ENCODE data around the gene CDH4.

Gene CDH4

DNA sequence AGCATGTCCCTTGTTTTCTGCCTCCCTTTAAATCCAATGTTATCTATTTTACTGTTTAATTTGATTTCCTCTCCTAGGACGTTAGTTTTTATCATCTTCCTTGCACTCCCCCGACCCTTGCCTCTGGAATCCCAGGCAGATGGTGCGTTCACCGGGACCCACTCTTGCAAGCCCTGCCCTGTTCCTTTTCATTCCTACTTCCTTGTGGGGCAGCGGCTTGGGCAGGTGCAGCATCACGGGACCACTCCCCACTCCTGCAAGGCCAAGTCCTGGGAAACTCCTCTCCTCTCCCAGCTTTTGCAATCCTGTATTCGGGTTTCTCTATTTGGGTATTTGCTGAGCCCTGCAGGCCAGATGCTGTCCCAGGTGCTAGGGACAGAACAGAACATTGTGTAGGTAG is 5.8 kb upstream of the CDH4 start:
- H3K4me3 ChIP-seq (ENCODE audit: low read depth, low read length), result no peak overlapping the region
- no peak overlapping the region for H3K27ac ChIP-seq (ENCODE audit: extremely low read depth, low read depth, low read length)
- H3K36me3 ChIP-seq (ENCODE audit: control insufficient read depth in 2 of 2, insufficient read depth in 1 of 2, low read length in 2 of 2), result no peaks in the 10 kb centered on the region
- no peaks in the 10 kb centered on the region; the same call in 1 of the 2 replicates for H3K9me3 ChIP-seq (ENCODE audit: control insufficient read depth, insufficient read depth, low read depth, low read length)
- H3K4me1 ChIP-seq (ENCODE audit: control insufficient read depth, insufficient read depth, low read length), result no peaks in the 10 kb centered on the region
- no peak for TF ChIP-seq ZNF558 (tag by site-specific recombination; IDR thresholded peaks at IDR 0.05)
- TF ChIP-seq, protein P1, sequence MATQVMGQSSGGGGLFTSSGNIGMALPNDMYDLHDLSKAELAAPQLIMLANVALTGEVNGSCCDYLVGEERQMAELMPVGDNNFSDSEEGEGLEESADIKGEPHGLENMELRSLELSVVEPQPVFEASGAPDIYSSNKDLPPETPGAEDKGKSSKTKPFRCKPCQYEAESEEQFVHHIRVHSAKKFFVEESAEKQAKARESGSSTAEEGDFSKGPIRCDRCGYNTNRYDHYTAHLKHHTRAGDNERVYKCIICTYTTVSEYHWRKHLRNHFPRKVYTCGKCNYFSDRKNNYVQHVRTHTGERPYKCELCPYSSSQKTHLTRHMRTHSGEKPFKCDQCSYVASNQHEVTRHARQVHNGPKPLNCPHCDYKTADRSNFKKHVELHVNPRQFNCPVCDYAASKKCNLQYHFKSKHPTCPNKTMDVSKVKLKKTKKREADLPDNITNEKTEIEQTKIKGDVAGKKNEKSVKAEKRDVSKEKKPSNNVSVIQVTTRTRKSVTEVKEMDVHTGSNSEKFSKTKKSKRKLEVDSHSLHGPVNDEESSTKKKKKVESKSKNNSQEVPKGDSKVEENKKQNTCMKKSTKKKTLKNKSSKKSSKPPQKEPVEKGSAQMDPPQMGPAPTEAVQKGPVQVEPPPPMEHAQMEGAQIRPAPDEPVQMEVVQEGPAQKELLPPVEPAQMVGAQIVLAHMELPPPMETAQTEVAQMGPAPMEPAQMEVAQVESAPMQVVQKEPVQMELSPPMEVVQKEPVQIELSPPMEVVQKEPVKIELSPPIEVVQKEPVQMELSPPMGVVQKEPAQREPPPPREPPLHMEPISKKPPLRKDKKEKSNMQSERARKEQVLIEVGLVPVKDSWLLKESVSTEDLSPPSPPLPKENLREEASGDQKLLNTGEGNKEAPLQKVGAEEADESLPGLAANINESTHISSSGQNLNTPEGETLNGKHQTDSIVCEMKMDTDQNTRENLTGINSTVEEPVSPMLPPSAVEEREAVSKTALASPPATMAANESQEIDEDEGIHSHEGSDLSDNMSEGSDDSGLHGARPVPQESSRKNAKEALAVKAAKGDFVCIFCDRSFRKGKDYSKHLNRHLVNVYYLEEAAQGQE (tag by site-specific recombination; IDR thresholded peaks at IDR 0.05), result 0 out of 2 replicates have a peak, but pooled peaks have one; percentile 15
- CTCF ChIA-PET, result interaction anchor here (3.9 kb wide), 1 partner anchor 17 kb away, joined by 19 read pairs; no protein-coding TSS in a partner anchor
- POLR2A ChIA-PET, result no interaction called here

DNA sequence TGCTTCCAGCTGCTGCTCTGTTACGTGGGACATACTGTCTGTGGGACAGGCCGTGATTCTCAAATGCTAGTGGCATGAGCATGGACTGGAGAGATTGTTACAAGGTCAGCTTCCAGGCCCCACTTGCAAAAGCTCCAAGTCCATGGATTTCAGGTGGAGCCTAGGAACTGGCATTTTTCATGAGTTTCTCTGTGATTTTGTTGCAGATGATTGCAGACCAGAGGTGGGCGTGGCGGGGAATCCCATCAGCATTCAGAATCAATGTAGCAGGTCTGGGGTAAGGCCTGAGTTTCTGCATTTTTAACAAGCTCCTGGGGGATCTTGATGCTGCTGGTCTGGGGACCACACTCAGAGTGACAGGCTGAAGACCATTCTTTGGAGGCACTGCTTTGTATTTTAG is 2.4 kb upstream of the CDH4 start:
- TF ChIP-seq ZNF768 (tag by site-specific recombination; IDR thresholded peaks at IDR 0.05) (no peak), KLF16 (tag by site-specific recombination; IDR thresholded peaks at IDR 0.05) (no peak), KLF9 (tag by site-specific recombination; IDR thresholded peaks at IDR 0.05; ENCODE audit: low read depth) (peak; percentile 46), ZNF202 (tag by site-specific recombination; IDR thresholded peaks at IDR 0.05; ENCODE audit: borderline replicate concordance) (no peak), SP7 (tag by site-specific recombination; IDR thresholded peaks at IDR 0.05) (no peak)
- TF ChIP-seq, protein P2, sequence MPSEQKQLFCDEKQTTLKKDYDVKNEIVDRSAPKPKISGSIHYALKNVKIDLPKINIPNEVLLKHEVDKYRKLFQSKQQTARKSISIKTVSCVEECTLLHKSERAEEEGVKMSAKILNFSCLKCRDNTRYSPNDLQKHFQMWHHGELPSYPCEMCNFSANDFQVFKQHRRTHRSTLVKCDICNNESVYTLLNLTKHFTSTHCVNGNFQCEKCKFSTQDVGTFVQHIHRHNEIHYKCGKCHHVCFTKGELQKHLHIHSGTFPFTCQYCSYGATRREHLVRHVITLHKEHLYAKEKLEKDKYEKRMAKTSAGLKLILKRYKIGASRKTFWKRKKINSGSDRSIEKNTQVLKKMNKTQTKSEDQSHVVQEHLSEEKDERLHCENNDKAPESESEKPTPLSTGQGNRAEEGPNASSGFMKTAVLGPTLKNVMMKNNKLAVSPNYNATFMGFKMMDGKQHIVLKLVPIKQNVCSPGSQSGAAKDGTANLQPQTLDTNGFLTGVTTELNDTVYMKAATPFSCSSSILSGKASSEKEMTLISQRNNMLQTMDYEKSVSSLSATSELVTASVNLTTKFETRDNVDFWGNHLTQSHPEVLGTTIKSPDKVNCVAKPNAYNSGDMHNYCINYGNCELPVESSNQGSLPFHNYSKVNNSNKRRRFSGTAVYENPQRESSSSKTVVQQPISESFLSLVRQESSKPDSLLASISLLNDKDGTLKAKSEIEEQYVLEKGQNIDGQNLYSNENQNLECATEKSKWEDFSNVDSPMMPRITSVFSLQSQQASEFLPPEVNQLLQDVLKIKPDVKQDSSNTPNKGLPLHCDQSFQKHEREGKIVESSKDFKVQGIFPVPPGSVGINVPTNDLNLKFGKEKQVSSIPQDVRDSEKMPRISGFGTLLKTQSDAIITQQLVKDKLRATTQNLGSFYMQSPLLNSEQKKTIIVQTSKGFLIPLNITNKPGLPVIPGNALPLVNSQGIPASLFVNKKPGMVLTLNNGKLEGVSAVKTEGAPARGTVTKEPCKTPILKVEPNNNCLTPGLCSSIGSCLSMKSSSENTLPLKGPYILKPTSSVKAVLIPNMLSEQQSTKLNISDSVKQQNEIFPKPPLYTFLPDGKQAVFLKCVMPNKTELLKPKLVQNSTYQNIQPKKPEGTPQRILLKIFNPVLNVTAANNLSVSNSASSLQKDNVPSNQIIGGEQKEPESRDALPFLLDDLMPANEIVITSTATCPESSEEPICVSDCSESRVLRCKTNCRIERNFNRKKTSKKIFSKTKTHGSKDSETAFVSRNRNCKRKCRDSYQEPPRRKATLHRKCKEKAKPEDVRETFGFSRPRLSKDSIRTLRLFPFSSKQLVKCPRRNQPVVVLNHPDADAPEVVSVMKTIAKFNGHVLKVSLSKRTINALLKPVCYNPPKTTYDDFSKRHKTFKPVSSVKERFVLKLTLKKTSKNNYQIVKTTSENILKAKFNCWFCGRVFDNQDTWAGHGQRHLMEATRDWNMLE (tag by site-specific recombination; conservative IDR thresholded peaks at IDR 0.05; ENCODE audit: low read depth), result no peak
- TF ChIP-seq, protein P3, sequence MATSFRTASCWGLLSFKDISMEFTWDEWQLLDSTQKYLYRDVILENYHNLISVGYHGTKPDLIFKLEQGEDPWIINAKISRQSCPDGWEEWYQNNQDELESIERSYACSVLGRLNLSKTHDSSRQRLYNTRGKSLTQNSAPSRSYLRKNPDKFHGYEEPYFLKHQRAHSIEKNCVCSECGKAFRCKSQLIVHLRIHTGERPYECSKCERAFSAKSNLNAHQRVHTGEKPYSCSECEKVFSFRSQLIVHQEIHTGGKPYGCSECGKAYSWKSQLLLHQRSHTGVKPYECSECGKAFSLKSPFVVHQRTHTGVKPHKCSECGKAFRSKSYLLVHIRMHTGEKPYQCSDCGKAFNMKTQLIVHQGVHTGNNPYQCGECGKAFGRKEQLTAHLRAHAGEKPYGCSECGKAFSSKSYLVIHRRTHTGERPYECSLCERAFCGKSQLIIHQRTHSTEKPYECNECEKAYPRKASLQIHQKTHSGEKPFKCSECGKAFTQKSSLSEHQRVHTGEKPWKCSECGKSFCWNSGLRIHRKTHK (tag by site-specific recombination; IDR thresholded peaks at IDR 0.05), result no peak
- no peak overlapping the region for H3K4me3 ChIP-seq (ENCODE audit: low read depth, low read length)
- H3K9me3 ChIP-seq (ENCODE audit: control insufficient read depth, insufficient read depth, low read depth, low read length), result no peaks in the 10 kb centered on the region
- CTCF ChIA-PET, result interaction anchor here (0.6 to 3.9 kb wide), 5 partner anchors 13 to 1038 kb away, joined by 3 to 19 read pairs (median 3); no protein-coding TSS in a partner anchor
- POLR2A ChIA-PET, result no interaction called here
- no peak overlapping the region for H3K27ac ChIP-seq (ENCODE audit: extremely low read depth, low read depth, low read length)
- no peaks in the 10 kb centered on the region for H3K36me3 ChIP-seq (ENCODE audit: control insufficient read depth in 2 of 2, insufficient read depth in 1 of 2, low read length in 2 of 2)
- H3K4me1 ChIP-seq (ENCODE audit: control insufficient read depth, insufficient read depth, low read length), result no peaks in the 10 kb centered on the region

DNA sequence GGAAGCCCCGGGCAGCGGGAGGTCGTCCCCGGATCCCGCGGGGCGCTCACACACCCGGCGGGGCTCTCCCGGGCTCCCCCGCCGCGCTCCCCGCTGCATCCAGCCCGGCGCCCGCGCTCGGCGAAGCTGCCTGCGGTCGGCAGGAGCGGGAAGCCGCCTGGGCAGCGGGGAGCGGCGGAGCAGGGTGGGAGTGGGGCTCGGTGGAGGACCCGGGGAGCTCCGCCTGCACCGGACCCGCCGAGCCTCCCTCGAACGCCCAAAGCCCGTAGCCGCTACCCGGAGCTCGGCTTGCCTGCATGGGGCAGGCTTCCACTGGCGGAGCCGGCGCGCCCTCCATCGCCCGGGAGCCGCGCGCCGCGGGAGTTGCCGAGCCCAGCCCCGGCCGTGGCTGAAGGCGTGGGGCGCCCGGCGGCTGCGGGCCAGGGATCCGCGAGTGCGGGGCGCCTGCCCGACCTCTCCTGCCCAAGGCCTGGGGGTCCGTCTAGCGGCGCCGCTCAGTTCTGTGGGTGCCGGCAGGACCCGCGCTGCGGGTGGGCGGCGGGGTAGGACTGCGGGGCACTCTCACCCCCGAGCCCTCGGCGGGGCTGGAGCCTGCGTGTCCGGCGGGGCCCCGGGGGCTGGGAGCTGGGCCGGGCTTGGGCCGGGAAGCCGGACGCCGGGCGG is 671 bp downstream of the CDH4 start:
- H3K9me3 ChIP-seq (ENCODE audit: control insufficient read depth, insufficient read depth, low read depth, low read length), result no peaks in the 10 kb centered on the region
- peak overlapping the region; percentile 49; the same call in 1 of the 2 replicates for H3K27ac ChIP-seq (ENCODE audit: extremely low read depth, low read depth, low read length)
- peaks cover 0 to 20% of the 10 kb centered on the region in 2 experiments; a peak in 1 of 3 replicates for H3K36me3 ChIP-seq (ENCODE audit: control insufficient read depth in 2 of 2, insufficient read depth in 1 of 2, low read length in 2 of 2)
- ChIA-PET CTCF (interaction anchor here (0.8 to 1.7 kb wide), 2 partner anchors 10 to 1042 kb away, joined by 3 to 12 read pairs; no protein-coding TSS in a partner anchor), POLR2A (interaction anchor here (1.5 kb wide), 1 partner anchor 10 kb away, joined by 3 read pairs; no protein-coding TSS in a partner anchor)
- H3K4me3 ChIP-seq (ENCODE audit: low read depth, low read length), result peak overlapping the region; percentile 13
- no peaks in the 10 kb centered on the region for H3K4me1 ChIP-seq (ENCODE audit: control insufficient read depth, insufficient read depth, low read length)
- TF ChIP-seq IKZF3 (tag by site-specific recombination; IDR thresholded peaks at IDR 0.05), result 0 out of 2 replicates have a peak, but pooled peaks have one; percentile 12
- TF ChIP-seq, protein P4, sequence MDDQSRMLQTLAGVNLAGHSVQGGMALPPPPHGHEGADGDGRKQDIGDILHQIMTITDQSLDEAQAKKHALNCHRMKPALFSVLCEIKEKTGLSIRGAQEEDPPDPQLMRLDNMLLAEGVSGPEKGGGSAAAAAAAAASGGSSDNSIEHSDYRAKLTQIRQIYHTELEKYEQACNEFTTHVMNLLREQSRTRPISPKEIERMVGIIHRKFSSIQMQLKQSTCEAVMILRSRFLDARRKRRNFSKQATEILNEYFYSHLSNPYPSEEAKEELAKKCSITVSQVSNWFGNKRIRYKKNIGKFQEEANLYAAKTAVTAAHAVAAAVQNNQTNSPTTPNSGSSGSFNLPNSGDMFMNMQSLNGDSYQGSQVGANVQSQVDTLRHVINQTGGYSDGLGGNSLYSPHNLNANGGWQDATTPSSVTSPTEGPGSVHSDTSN (CRISPR knock-in tag; IDR thresholded peaks at IDR 0.05), result 0 out of 2 replicates have a peak, but pooled peaks have one; percentile 39
- peak; percentile 19 for TF ChIP-seq ZBTB20 (tag by site-specific recombination; IDR thresholded peaks at IDR 0.05)
- TF ChIP-seq, protein P5, sequence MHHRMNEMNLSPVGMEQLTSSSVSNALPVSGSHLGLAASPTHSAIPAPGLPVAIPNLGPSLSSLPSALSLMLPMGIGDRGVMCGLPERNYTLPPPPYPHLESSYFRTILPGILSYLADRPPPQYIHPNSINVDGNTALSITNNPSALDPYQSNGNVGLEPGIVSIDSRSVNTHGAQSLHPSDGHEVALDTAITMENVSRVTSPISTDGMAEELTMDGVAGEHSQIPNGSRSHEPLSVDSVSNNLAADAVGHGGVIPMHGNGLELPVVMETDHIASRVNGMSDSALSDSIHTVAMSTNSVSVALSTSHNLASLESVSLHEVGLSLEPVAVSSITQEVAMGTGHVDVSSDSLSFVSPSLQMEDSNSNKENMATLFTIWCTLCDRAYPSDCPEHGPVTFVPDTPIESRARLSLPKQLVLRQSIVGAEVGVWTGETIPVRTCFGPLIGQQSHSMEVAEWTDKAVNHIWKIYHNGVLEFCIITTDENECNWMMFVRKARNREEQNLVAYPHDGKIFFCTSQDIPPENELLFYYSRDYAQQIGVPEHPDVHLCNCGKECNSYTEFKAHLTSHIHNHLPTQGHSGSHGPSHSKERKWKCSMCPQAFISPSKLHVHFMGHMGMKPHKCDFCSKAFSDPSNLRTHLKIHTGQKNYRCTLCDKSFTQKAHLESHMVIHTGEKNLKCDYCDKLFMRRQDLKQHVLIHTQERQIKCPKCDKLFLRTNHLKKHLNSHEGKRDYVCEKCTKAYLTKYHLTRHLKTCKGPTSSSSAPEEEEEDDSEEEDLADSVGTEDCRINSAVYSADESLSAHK (tag by site-specific recombination; IDR thresholded peaks at IDR 0.05), result no peak
- TF ChIP-seq ZNF544 (tag by site-specific recombination; IDR thresholded peaks at IDR 0.05), result no peak
